H1 (cell line): ENCODE measurements around the gene SNRK. TPM values are rescaled to one million over a fixed set of nuclear protein-coding genes. Genes with fewer than 3 reads are reported as not detected.

Source experiments
- CTCF ChIA-PET: fragments of 300-600 bp; sonication (Branson Sonifier 250); formaldehyde crosslinking; loops from one replicate; lab custom pipeline; 2021; ENCODE audit not compliant: partially characterized antibody; lab: Charles Lee
- POLR2A ChIA-PET: fragments of 300-600 bp; sonication (Branson Sonifier 250); formaldehyde crosslinking; loops from one replicate; lab custom pipeline; 2021; ENCODE audit warnings: inconsistent platforms; ENCODE audit not compliant: partially characterized antibody; lab: Charles Lee
- DNase-seq, 2 experiments: peaks; one replicate each; pipeline versions ENCODE4 v3.0.0 to v3.0.0-alpha.2; 2010 to 2022; ENCODE audit warnings: low spot score in 2 of 2, low read depth in 1 of 2, mixed read lengths in 1 of 2
- FAIRE-seq: peaks from 2 replicates; lab custom pipeline; 2011; peaks lifted over from hg19 to GRCh38; lab: Jason Lieb, UNC
- H2AFZ ChIP-seq: 2 replicates; pipeline ENCODE4 v1.8.1; 2012; ENCODE audit warnings: low read length, inconsistent platforms
- H2AK5ac ChIP-seq: 2 replicates; pipeline ENCODE4 v1.6.1; 2013; ENCODE audit warnings: low read depth, low read length
- H2BK120ac ChIP-seq: replicated peaks from 2 replicates; pipeline ENCODE3; 2013; ENCODE audit warnings: low read depth, low read length, inconsistent platforms
- H2BK12ac ChIP-seq: 2 replicates; pipeline ENCODE4 v1.6.1; 2013; ENCODE audit warnings: low read depth, low read length
- H2BK15ac ChIP-seq: 2 replicates; pipeline ENCODE4 v1.6.1; 2013; ENCODE audit warnings: low read length
- H2BK20ac ChIP-seq: 2 replicates; pipeline ENCODE4 v1.6.1; 2013; ENCODE audit warnings: low read length
- H2BK5ac ChIP-seq: 2 replicates; pipeline ENCODE4 v1.6.1; 2013; ENCODE audit warnings: low read depth, low read length
- H3K14ac ChIP-seq: 2 replicates; pipeline ENCODE4 v1.6.1; 2013; ENCODE audit warnings: inconsistent platforms; ENCODE audit not compliant: insufficient read length
- H3K18ac ChIP-seq: 2 replicates; pipeline ENCODE4 v1.6.1; 2013; ENCODE audit warnings: low read length; ENCODE audit errors: extremely low read depth
- H3K23ac ChIP-seq: 2 replicates; pipeline ENCODE4 v1.6.1; 2013; ENCODE audit warnings: inconsistent platforms; ENCODE audit not compliant: insufficient read length
- H3K23me2 ChIP-seq: 2 replicates; pipeline ENCODE4 v1.6.1; 2013; ENCODE audit warnings: low read depth, low read length
- H3K27ac ChIP-seq: 2 replicates; pipeline ENCODE4 v1.6.1; 2011; ENCODE audit warnings: low read depth, low read length, inconsistent platforms
- H3K27me3 ChIP-seq, 4 experiments: replicated peaks in 1 of 4; 1 replicate in 1 of 4; 2 replicates in 3 of 4; pipeline versions ENCODE4 v1.6.1 to v1.8.1; 2011 to 2013; ENCODE audit warnings: low read length in 3 of 4, mild to moderate bottlenecking in 3 of 4, inconsistent platforms in 2 of 4, mixed read lengths in 2 of 4, moderate library complexity in 1 of 4; ENCODE audit not compliant: control insufficient read depth in 3 of 4, insufficient read depth in 3 of 4; ENCODE audit errors: extremely low read depth in 1 of 4
- H3K36me3 ChIP-seq, 4 experiments: 2 replicates each; pipeline versions ENCODE4 v1.6.1 to v1.8.1; 2011 to 2013; ENCODE audit warnings: mild to moderate bottlenecking in 4 of 4, low read length in 3 of 4, moderate library complexity in 2 of 4, control low read depth in 1 of 4, inconsistent platforms in 1 of 4; ENCODE audit not compliant: insufficient read depth in 4 of 4, control insufficient read depth in 2 of 4
- H3K4ac ChIP-seq: replicated peaks from 2 replicates; pipeline ENCODE3; 2013; ENCODE audit warnings: low read length, low read depth, mixed read lengths, inconsistent platforms; ENCODE audit not compliant: insufficient read length
- H3K4me1 ChIP-seq, 4 experiments: replicated peaks in 1 of 4; 1 replicate in 1 of 4; 2 replicates in 3 of 4; pipeline versions ENCODE4 v1.6.1 to v1.8.1; 2011 to 2013; ENCODE audit warnings: low read length in 3 of 4, inconsistent platforms in 2 of 4, mixed read lengths in 1 of 4; ENCODE audit not compliant: insufficient read depth in 4 of 4, control insufficient read depth in 3 of 4
- H3K4me2 ChIP-seq, 2 experiments: 2 replicates each; pipeline versions ENCODE4 v1.6.1 to v1.8.1; 2011 to 2013; ENCODE audit warnings: low read depth in 2 of 2, low read length in 2 of 2, control low read depth in 1 of 2, inconsistent platforms in 1 of 2, mild to moderate bottlenecking in 1 of 2; ENCODE audit not compliant: insufficient read depth in 1 of 2
- H3K4me3 ChIP-seq, 4 experiments: fragments of 200-600, 300-600 bp in 1 of 4; sonication (generic), shearing (Covaris generic), sonication (Bioruptor Twin) in 1 of 4; 2 replicates each; pipeline versions ENCODE4 v1.5.1 to v1.8.1; 2011 to 2016; ENCODE audit warnings: low read length in 4 of 4, low read depth in 3 of 4, control low read depth in 2 of 4, inconsistent platforms in 2 of 4, mild to moderate bottlenecking in 2 of 4, mixed read lengths in 1 of 4, moderate library complexity in 1 of 4; ENCODE audit not compliant: insufficient read depth in 2 of 4; ENCODE audit errors: extremely low read depth in 1 of 4
- H3K56ac ChIP-seq: replicated peaks from 2 replicates; pipeline ENCODE3; 2013; ENCODE audit warnings: low read depth, mild to moderate bottlenecking, mixed read lengths, low read length, inconsistent platforms; ENCODE audit not compliant: insufficient read length
- H3K79me1 ChIP-seq: 2 replicates; pipeline ENCODE4 v1.6.1; 2013; ENCODE audit warnings: low read depth, low read length, control low read depth
- H3K79me2 ChIP-seq, 2 experiments: 2 replicates each; pipeline versions ENCODE4 v1.6.1 to v1.8.1; 2012 to 2013; ENCODE audit warnings: low read length in 2 of 2, mild to moderate bottlenecking in 2 of 2, inconsistent platforms in 1 of 2; ENCODE audit not compliant: insufficient read depth in 2 of 2, control insufficient read depth in 1 of 2
- H3K9ac ChIP-seq, 4 experiments: replicated peaks in 1 of 4; 1 replicate in 1 of 4; 2 replicates in 3 of 4; pipeline versions ENCODE4 v1.6.1 to v1.8.1; 2011 to 2013; ENCODE audit warnings: low read depth in 3 of 4, low read length in 3 of 4, control low read depth in 2 of 4, mild to moderate bottlenecking in 2 of 4, moderate library complexity in 2 of 4, inconsistent platforms in 1 of 4; ENCODE audit errors: extremely low read depth in 1 of 4
- H3K9me3 ChIP-seq, 2 experiments: 2 replicates each; pipeline versions ENCODE4 v1.6.1 to v1.8.1; 2012 to 2013; ENCODE audit warnings: mild to moderate bottlenecking in 2 of 2, moderate library complexity in 2 of 2, control low read depth in 1 of 2, inconsistent platforms in 1 of 2, low read depth in 1 of 2, low read length in 1 of 2, mixed read lengths in 1 of 2; ENCODE audit not compliant: insufficient read depth in 2 of 2
- H4K20me1 ChIP-seq, 2 experiments: replicated peaks in 1 of 2; 2 replicates each; pipeline versions ENCODE3 to v1.8.1; 2011 to 2013; ENCODE audit warnings: inconsistent platforms in 2 of 2, low read length in 2 of 2, mild to moderate bottlenecking in 1 of 2; ENCODE audit not compliant: insufficient read depth in 2 of 2, control insufficient read depth in 1 of 2
- H4K5ac ChIP-seq: 2 replicates; pipeline ENCODE4 v1.6.1; 2013; ENCODE audit warnings: low read length, low read depth, mixed read lengths, inconsistent platforms; ENCODE audit not compliant: insufficient read length
- H4K8ac ChIP-seq: 2 replicates; pipeline ENCODE4 v1.8.0; 2013; ENCODE audit warnings: mild to moderate bottlenecking, moderate library complexity, low read length, inconsistent platforms; ENCODE audit not compliant: insufficient read depth; ENCODE audit errors: extremely low read depth
- H4K91ac ChIP-seq: replicated peaks from 2 replicates; pipeline ENCODE3; 2013; ENCODE audit warnings: low read length, mixed read lengths, inconsistent platforms; ENCODE audit not compliant: insufficient read length
- CHD2 ChIP-seq: IDR thresholded peaks from 2 replicates; pipeline ENCODE4 v1.6.1; 2012; ENCODE audit warnings: low read length, improper control_type of control experiment
- CTBP2 ChIP-seq: IDR thresholded peaks from 2 replicates; pipeline ENCODE4 v1.7.0; 2011; ENCODE audit warnings: borderline replicate concordance, mild to moderate bottlenecking, moderate library complexity, mixed read lengths, low read length; ENCODE audit not compliant: insufficient read depth, insufficient read length
- JUND ChIP-seq: IDR thresholded peaks from 2 replicates; pipeline ENCODE4 v1.6.1; 2011; ENCODE audit warnings: mild to moderate bottlenecking, improper control_type of control experiment, low read length
- KDM4A ChIP-seq: IDR thresholded peaks from one replicate; pipeline ENCODE4 v1.7.1; 2012; ENCODE audit warnings: low read depth, mild to moderate bottlenecking, moderate library complexity, low read length, inconsistent platforms; ENCODE audit not compliant: severe bottlenecking
- KDM5A ChIP-seq: fragments of 200-600 bp; IDR thresholded peaks from 2 replicates; pipeline ENCODE4 v1.7.1; 2012; ENCODE audit warnings: mild to moderate bottlenecking, low read length, inconsistent platforms, mixed read lengths
- POLR2AphosphoS5 ChIP-seq: IDR thresholded peaks from 2 replicates; pipeline ENCODE4 v1.6.1; 2011; ENCODE audit warnings: low read depth, low read length
- RAD21 ChIP-seq, 2 experiments: IDR thresholded peaks in 1 of 2; conservative IDR thresholded peaks in 1 of 2; 2 replicates each; pipeline ENCODE4 v1.6.1; 2011; ENCODE audit warnings: low read depth in 2 of 2, low read length in 2 of 2, improper control_type of control experiment in 1 of 2, inconsistent platforms in 1 of 2, mild to moderate bottlenecking in 1 of 2, moderate library complexity in 1 of 2
- RFX5 ChIP-seq: IDR thresholded peaks from 2 replicates; pipeline ENCODE4 v1.6.1; 2011; ENCODE audit warnings: low read depth, low read length, improper control_type of control experiment, borderline replicate concordance
- SAP30 ChIP-seq: fragments of 300-600 bp; sonication (generic); IDR thresholded peaks from 2 replicates; pipeline ENCODE4 v1.7.1; 2012; ENCODE audit warnings: low read length, moderate library complexity, mild to moderate bottlenecking, inconsistent platforms; ENCODE audit not compliant: insufficient read depth, insufficient replicate concordance
- SIX5 ChIP-seq: IDR thresholded peaks from 2 replicates; pipeline ENCODE4 v1.6.1; 2011; ENCODE audit warnings: mild to moderate bottlenecking, low read depth, low read length
- SP1 ChIP-seq: IDR thresholded peaks from 2 replicates; pipeline ENCODE4 v1.6.1; 2011; ENCODE audit warnings: low read depth, low read length
- TAF7 ChIP-seq: optimal IDR thresholded peaks from 2 replicates; pipeline ENCODE3; 2011; ENCODE audit warnings: low read depth, mild to moderate bottlenecking, inconsistent platforms, low read length, moderate library complexity, borderline replicate concordance
- WGBS, 2 experiments: shearing (Covaris generic) in 1 of 2; methylation state at CpG; one replicate each; pipeline versions ENCODE4 v1.1.6 to v1.1.7; 2013 to 2015; ENCODE audit warnings: low lambda C conversion rate in 2 of 2, mixed read lengths in 2 of 2, inconsistent platforms in 1 of 2, low coverage in 1 of 2, missing lambda C conversion rate in 1 of 2; ENCODE audit not compliant: insufficient replicate concordance in 2 of 2, insufficient coverage in 1 of 2, insufficient read length in 1 of 2; ENCODE audit errors: extremely low coverage in 1 of 2, missing lambda C conversion rate in 1 of 2; 5-methylcytosine and 5-hydroxymethylcytosine counted together
- polyA plus RNA-seq, 7 experiments: library from polyadenylated mRNA; depleted of rRNA in 3 of 7; stranded (reverse) in 5 of 7; unstranded in 2 of 7; fragments of >200 nt in 5 of 7; fragments of 200-250 nt in 2 of 7; gene quantifications; 1 replicate in 5 of 7; 2 replicates in 1 of 7; 4 replicates in 1 of 7; pipeline versions ENCODE4 v1.2.1 to v1.2.3, GENCODE V29; 2011 to 2013; ENCODE audit warnings: missing spikeins in 2 of 7, mixed read lengths in 2 of 7
- total RNA-seq: library from RNA; stranded (reverse); fragmentation: NEBNext Ultra II Directional; extraction: Animal tissue kit (Norgen Biotek cat#: 25700); gene quantifications from 2 replicates; pipeline ENCODE4 v1.2.1, GENCODE V29; 2021

Gene SNRK
- total and polyA plus RNA-seq, 2 of the 8 experiments (the other 6 are each of a cell fraction or from before 2014, with no cell fraction given): 4.4 to 11.7 TPM

- no peak overlapping the region for H3K18ac ChIP-seq
- H3K4ac ChIP-seq: no peak overlapping the region
- no peak overlapping the region for H2BK12ac ChIP-seq
- peaks cover 4% of the 10 kb centered on the region; the same call in 1 of the 2 replicates for H3K23me2 ChIP-seq
- H3K14ac ChIP-seq: no peak overlapping the region
- H4K91ac ChIP-seq: no peak overlapping the region
- POLR2A ChIA-PET: no interaction called here
- H2AK5ac ChIP-seq: no peak overlapping the region
- no peak overlapping the region for H2AFZ ChIP-seq
- CTCF ChIA-PET: interaction anchor here (1.2 to 2.4 kb wide), 3 partner anchors 10 to 16 kb away, joined by 4 to 10 read pairs (median 6); no protein-coding TSS in a partner anchor
- H4K20me1 ChIP-seq: no peaks in the 10 kb centered on the region
- no peak overlapping the region for H3K9ac ChIP-seq
- H3K23ac ChIP-seq: no peak overlapping the region
- no peak overlapping the region for H2BK120ac ChIP-seq
- H3K4me1 ChIP-seq: peaks cover 3 to 7% (median 4%) of the 10 kb centered on the region in 4 experiments; a peak in 6 of 7 replicates
- no peak overlapping the region for H3K27ac ChIP-seq
- H2BK20ac ChIP-seq: no peak overlapping the region
- FAIRE-seq: no peak
- no peak overlapping the region for H4K8ac ChIP-seq
- H3K79me1 ChIP-seq: no peaks in the 10 kb centered on the region
- no peak overlapping the region for H2BK15ac ChIP-seq
- no peak overlapping the region for H3K4me2 ChIP-seq
- H3K27me3 ChIP-seq: no peaks in the 10 kb centered on the region
- 82% methylated on average over 5 of the region's 5 CpGs; no CpG with 5 or more reads in 1 of the 2 experiments for WGBS, 2 experiments
- no peak overlapping the region for H4K5ac ChIP-seq
- no peak for TF ChIP-seq SAP30
- TF ChIP-seq CHD2: no peak
- TF ChIP-seq SP1: no peak
- TF ChIP-seq KDM4A: no peak
- TF ChIP-seq JUND: no peak
- TF ChIP-seq KDM5A: no peak
- TF ChIP-seq CTBP2: no peak
- no peak for TF ChIP-seq RAD21 (IDR thresholded peaks at IDR 0.05 in 1 of 2, conservative IDR thresholded peaks at IDR 0.05 in 1 of 2; ENCODE audit: low read depth in 2 of 2, low read length in 2 of 2)
- no peak for TF ChIP-seq POLR2AphosphoS5
- no peak for TF ChIP-seq SIX5
- no peak for TF ChIP-seq TAF7
- TF ChIP-seq RFX5: no peak
- H3K9me3 ChIP-seq: no peaks in the 10 kb centered on the region
- no peak for DNase-seq
- H3K4me3 ChIP-seq: no peak overlapping the region
- no peaks in the 10 kb centered on the region for H3K79me2 ChIP-seq
- no peak overlapping the region for H2BK5ac ChIP-seq
- no peak overlapping the region for H3K56ac ChIP-seq
- peaks cover 0 to 5% (median 0%) of the 10 kb centered on the region in 4 experiments; a peak in 1 of 8 replicates for H3K36me3 ChIP-seq
Observed at GRCh38 chr3:43388175-43388574, 101.8 kb downstream of the SNRK start.
